Neural progenitor cell (in vitro differentiated cells): ENCODE data around the gene CD34.

Source experiments
- CTCF ChIP-seq: fragments of 200-600 bp; sonication (generic); IDR thresholded peaks from 2 replicates; pipeline ENCODE4 v1.5.1; 2017; ENCODE audit warnings: antibody characterized with exemption, mild to moderate bottlenecking
- EZH2phosphoT487 ChIP-seq: fragments of 200-600 bp; sonication (generic); IDR thresholded peaks from 2 replicates; pipeline ENCODE4 v1.6.1; 2017; ENCODE audit warnings: antibody characterized with exemption

- TF ChIP-seq CTCF (no peak), EZH2phosphoT487 (no peak)
Measured at GRCh38 chr1:207836591-207837347, 74.2 kb downstream of the CD34 start.
